ENCODE measurements around the gene DLD. TPM values are rescaled to one million over a fixed set of nuclear protein-coding genes. Genes with fewer than 3 reads are reported as not detected.

The DLD gene
- total RNA-seq, 1 experiment from 2014 or later, result 113 TPM

DNA sequence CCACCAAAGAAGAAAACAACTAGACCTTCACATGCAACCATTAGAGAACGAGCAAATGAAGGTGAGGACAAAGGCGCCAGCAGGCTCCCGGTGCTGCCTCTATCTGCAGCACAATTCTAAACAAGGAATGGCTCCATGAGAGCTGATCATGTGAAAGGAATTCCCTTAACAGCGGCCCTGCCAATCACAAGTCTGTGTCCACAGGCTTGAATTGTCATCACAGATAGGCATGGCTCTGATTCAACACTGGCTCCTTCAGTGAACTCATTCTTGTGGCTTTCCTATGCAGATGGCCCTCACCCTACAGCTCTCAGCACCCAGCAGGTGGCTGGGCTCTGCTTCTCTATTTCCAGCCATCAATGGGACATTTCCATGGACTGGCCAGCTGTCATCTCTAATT is 75.7 kb downstream of the DLD start:
- peak overlapping the region; percentile 1; the same call in 1 of the 2 replicates for H3K27ac ChIP-seq
- H3K36me3 ChIP-seq, result peaks cover 88% of the 10 kb centered on the region

DNA sequence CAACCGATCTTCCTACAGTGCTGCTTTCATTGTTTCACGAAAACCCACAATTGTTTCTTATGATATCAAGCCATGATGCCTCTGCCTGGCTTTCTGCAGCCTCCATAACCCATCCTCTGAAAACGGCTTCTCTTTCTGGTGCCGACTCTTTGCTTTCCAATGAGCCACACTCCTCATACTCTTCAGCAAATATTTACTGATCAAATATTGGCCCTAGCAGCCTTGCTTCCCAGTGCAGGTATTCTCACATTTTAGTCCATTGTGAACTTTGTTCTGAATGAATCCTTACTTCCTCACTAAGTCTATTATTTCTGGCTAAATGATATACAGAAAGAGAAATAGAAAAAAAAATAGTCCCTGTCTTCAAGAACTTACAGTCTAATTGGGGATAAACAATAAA is 76.4 kb downstream of the DLD start:
- H3K9me3 ChIP-seq (replicated peaks), result no peaks in the 10 kb centered on the region
- peaks cover 88% of the 10 kb centered on the region for H3K36me3 ChIP-seq
- no peak for DNase-seq (ENCODE audit: low read depth in 1 of 2, low spot score in 2 of 2)
- H3K4me1 ChIP-seq (replicated peaks), result peaks cover 26% of the 10 kb centered on the region
- no peaks in the 10 kb centered on the region for H3K27me3 ChIP-seq (replicated peaks)
- 0 out of 2 replicates have a peak overlapping the region, but pooled peaks have one; percentile 1 for H3K27ac ChIP-seq
- no peak overlapping the region for H3K4me3 ChIP-seq

More for the DNA sequence above, 75.7 kb downstream of the DLD start:
- DNase-seq (ENCODE audit: low read depth in 1 of 2, low spot score in 2 of 2), result peak; percentile 95 to 97
- Histone ChIP-seq H3K9me3 (replicated peaks) (no peaks in the 10 kb centered on the region), H3K4me1 (replicated peaks) (peaks cover 26% of the 10 kb centered on the region), H3K4me3 (no peak overlapping the region), H3K27me3 (replicated peaks) (no peaks in the 10 kb centered on the region)

DNA sequence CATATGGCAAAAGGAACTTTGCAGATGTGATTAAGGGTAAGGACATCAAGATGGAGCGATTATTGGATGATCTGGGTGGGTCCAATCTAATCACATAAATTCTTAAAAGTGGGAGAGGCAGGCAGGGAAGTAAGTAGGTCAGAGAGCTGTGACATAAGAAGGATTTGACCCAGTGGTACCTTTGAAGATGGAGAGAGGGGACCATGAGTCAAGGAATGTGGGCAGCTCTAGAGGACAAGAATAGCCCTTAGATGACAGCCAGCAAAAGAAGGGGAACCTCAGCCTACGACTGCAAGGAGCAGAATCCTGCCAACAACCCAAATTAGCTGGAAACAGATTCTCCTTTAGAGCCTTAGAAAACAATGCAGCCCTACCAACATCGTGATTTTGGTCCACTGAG is 77.5 kb downstream of the DLD start:
- Histone ChIP-seq H3K9me3 (replicated peaks) (no peaks in the 10 kb centered on the region), H3K4me3 (no peak overlapping the region), H3K27ac (no peak overlapping the region), H3K36me3 (peaks cover 89% of the 10 kb centered on the region), H3K4me1 (replicated peaks) (peaks cover 26% of the 10 kb centered on the region), H3K27me3 (replicated peaks) (no peaks in the 10 kb centered on the region)
- DNase-seq (ENCODE audit: low read depth in 1 of 2, low spot score in 2 of 2), result no peak

DNA sequence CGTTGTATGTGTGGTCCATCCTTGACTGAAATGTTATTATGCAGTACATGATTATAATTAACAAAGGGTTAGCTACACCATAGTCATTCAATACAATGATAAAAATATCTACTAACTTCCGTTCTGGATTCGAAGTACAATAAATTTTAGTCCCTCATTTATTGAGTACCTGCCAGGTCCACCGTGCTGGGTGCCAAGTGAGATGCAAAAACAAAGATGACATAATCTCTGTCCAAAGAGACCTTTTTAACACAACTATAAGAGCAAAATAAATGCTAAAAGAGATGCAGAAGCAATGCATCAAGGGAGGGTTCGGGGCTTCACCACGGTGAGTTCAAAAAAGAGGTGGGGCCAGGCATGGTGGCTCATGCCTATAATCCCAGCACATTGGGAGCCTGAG is 78.9 kb downstream of the DLD start:
- Histone ChIP-seq H3K4me3 (no peak overlapping the region), H3K36me3 (peaks cover 89% of the 10 kb centered on the region), H3K4me1 (replicated peaks) (peaks cover 26% of the 10 kb centered on the region), H3K27ac (no peak overlapping the region), H3K9me3 (replicated peaks) (no peaks in the 10 kb centered on the region), H3K27me3 (replicated peaks) (no peaks in the 10 kb centered on the region)
- no peak for DNase-seq (ENCODE audit: low read depth in 1 of 2, low spot score in 2 of 2)

Other genes starting within 250 kb of the DLD start
- 0.22 and 0.24 TPM in 2 replicates for gene SLC26A4, start 230.4 kb upstream of the DLD start, total RNA-seq (2014; rRNA removed; shearing (Covaris generic))
- gene CBLL1, start 147.0 kb upstream of the DLD start, total RNA-seq (2014; rRNA removed; shearing (Covaris generic)), result 33.0 and 41.4 TPM in 2 replicates
- not detected in 2 replicates for gene SLC26A3, start 88.0 kb upstream of the DLD start, total RNA-seq (2014; rRNA removed; shearing (Covaris generic))
- gene LAMB1, start 112.0 kb downstream of the DLD start, total RNA-seq (2014; rRNA removed; shearing (Covaris generic)), result 110 and 136 TPM in 2 replicates
- 0.13 TPM in 1 of 2 replicates, not detected in the other for gene LAMB4, start 239.2 kb downstream of the DLD start, total RNA-seq (2014; rRNA removed; shearing (Covaris generic))

Measured in SJSA1 (cell line).